MCF 10A (cell line): Measurements from ENCODE around the gene LIPA. TPM values are rescaled to one million over a fixed set of nuclear protein-coding genes. Genes with fewer than 3 reads are reported as not detected.
"Not testable (repeated sequence)": the region's sequence is repeated elsewhere in the genome, so short reads cannot be mapped to it uniquely, and the experiment has no call there.

Source experiments
- BruUV-seq: library from RNA; stranded (reverse); fragments of 400-500 nt; replicated peaks from 2 replicates; lab custom pipeline; 2021; lab: Mats Ljungman, UMichigan
- CTCF ChIA-PET: fragments of 300-600 bp; sonication (Branson Sonifier 250); formaldehyde crosslinking; extraction: SDS; loops from one replicate; lab custom pipeline; 2021; ENCODE audit warnings: antibody characterized with exemption, inconsistent platforms; lab: Yijun Ruan, JAX
- POLR2A ChIA-PET: fragments of 300-600, 350-650 bp; sonication (Branson Sonifier 250); formaldehyde crosslinking; extraction: SDS; loops from one replicate; lab custom pipeline; 2020; ENCODE audit warnings: antibody characterized with exemption, inconsistent platforms; lab: Yijun Ruan, JAX
- DNase-seq: peaks from one replicate; pipeline ENCODE4 v3.0.0-alpha.2; 2018; ENCODE audit not compliant: unreplicated experiment
- H3K27ac Mint-ChIP-seq: one replicate; pipeline ENCODE4 v1.8.0; 2022; ENCODE audit warnings: mild to moderate bottlenecking, low read depth, mixed read lengths; ENCODE audit not compliant: unreplicated experiment
- H3K27me3 Mint-ChIP-seq: one replicate; pipeline ENCODE4 v1.8.0; 2022; ENCODE audit warnings: mixed read lengths; ENCODE audit not compliant: insufficient read depth, unreplicated experiment
- H3K36me3 Mint-ChIP-seq: one replicate; pipeline ENCODE4 v1.8.0; 2022; ENCODE audit warnings: mild to moderate bottlenecking, moderate library complexity, mixed read lengths; ENCODE audit not compliant: insufficient read depth, unreplicated experiment
- H3K4me1 Mint-ChIP-seq: one replicate; pipeline ENCODE4 v1.8.0; 2022; ENCODE audit warnings: mixed read lengths; ENCODE audit not compliant: insufficient read depth, unreplicated experiment
- H3K4me3 Mint-ChIP-seq: one replicate; pipeline ENCODE4 v1.8.0; 2022; ENCODE audit warnings: mild to moderate bottlenecking, moderate library complexity, mixed read lengths; ENCODE audit not compliant: unreplicated experiment
- H3K9me3 Mint-ChIP-seq: one replicate; pipeline ENCODE4 v1.8.0; 2022; ENCODE audit warnings: mixed read lengths; ENCODE audit not compliant: unreplicated experiment
- CTCF ChIP-seq: fragments of 200-600 bp; IDR thresholded peaks from one replicate; pipeline ENCODE4 v1.8.0; 2022; ENCODE audit warnings: antibody characterized with exemption, mild to moderate bottlenecking; ENCODE audit not compliant: unreplicated experiment
- intact Hi-C: fragments of 100-400 bp; cut with micrococcal nuclease; formaldehyde crosslinking; loops from 2 replicates; pipeline ENCODE4 v1.14.1; 2022
- total RNA-seq: library from RNA; stranded (reverse); gene quantifications from 2 replicates; pipeline ENCODE4 v1.2.3, GENCODE V29; 2022

LIPA gene
- total RNA-seq, 1 experiment from 2014 or later = 22.3 TPM

GRCh38 chr10:89203237-89203636, 48.3 kb downstream of the LIPA start:
- Mint-ChIP-seq H3K27ac (no peak overlapping the region), H3K4me1 (no peaks in the 10 kb centered on the region), H3K36me3 (no peaks in the 10 kb centered on the region), H3K4me3 (no peak overlapping the region), H3K27me3 (no peaks in the 10 kb centered on the region), H3K9me3 (no peaks in the 10 kb centered on the region)
- intact Hi-C loops = no loop called here
- BruUV-seq = no TSS peak
- DNase-seq = no peak
- TF ChIP-seq CTCF = no peak
- ChIA-PET POLR2A (interaction anchor here (1.1 kb wide), 2 partner anchors 38 to 172 kb away, joined by 3 read pairs; no protein-coding TSS in a partner anchor), CTCF (interaction anchor here (0.6 to 2.2 kb wide), 4 partner anchors 11 to 174 kb away, joined by 3 to 9 read pairs (median 4); no protein-coding TSS in a partner anchor)

- H3K9me3 Mint-ChIP-seq = no peaks in the 10 kb centered on the region
- H3K4me1 Mint-ChIP-seq = no peaks in the 10 kb centered on the region
- intact Hi-C loops = no loop called here
- H3K27ac Mint-ChIP-seq = no peak overlapping the region
- no peak overlapping the region for H3K4me3 Mint-ChIP-seq
- no peak for DNase-seq
- no peaks in the 10 kb centered on the region for H3K27me3 Mint-ChIP-seq
- no TSS peak for BruUV-seq
- no peak for TF ChIP-seq CTCF
- CTCF ChIA-PET = interaction anchor here (0.6 to 1.6 kb wide), 5 partner anchors 10 to 170 kb away, joined by 3 to 7 read pairs (median 4); no protein-coding TSS in a partner anchor
- no peaks in the 10 kb centered on the region for H3K36me3 Mint-ChIP-seq
- POLR2A ChIA-PET = interaction anchor here (0.5 to 1.6 kb wide), 5 partner anchors 17 to 1835 kb away, joined by 3 to 6 read pairs (median 3); partner anchors contain the start of gene FAS
These were observed 49.5 kb downstream of the LIPA start for GRCh38 chr10:89202033-89202425.

GRCh38 chr10:89201345-89202032, 50.1 kb downstream of the LIPA start:
- Mint-ChIP-seq H3K36me3 (no peaks in the 10 kb centered on the region), H3K27ac (no peak overlapping the region), H3K4me3 (no peak overlapping the region), H3K9me3 (no peaks in the 10 kb centered on the region), H3K27me3 (no peaks in the 10 kb centered on the region), H3K4me1 (no peaks in the 10 kb centered on the region)
- no peak for TF ChIP-seq CTCF
- peak; percentile 22 for DNase-seq
- no TSS peak for BruUV-seq
- intact Hi-C loops = no loop called here
- CTCF ChIA-PET = interaction anchor here (0.6 to 1.6 kb wide), 6 partner anchors 10 to 178 kb away, joined by 3 to 7 read pairs (median 4); no protein-coding TSS in a partner anchor
- POLR2A ChIA-PET = interaction anchor here (0.5 to 1.6 kb wide), 7 partner anchors 16 to 1835 kb away, joined by 3 to 6 read pairs (median 3); partner anchors contain the start of gene FAS

- H3K9me3 Mint-ChIP-seq = no peaks in the 10 kb centered on the region
- H3K27me3 Mint-ChIP-seq = no peaks in the 10 kb centered on the region
- TF ChIP-seq CTCF = no peak
- no TSS peak for BruUV-seq
- H3K4me3 Mint-ChIP-seq = no peak overlapping the region
- no peak for DNase-seq
- H3K36me3 Mint-ChIP-seq = no peaks in the 10 kb centered on the region
- ChIA-PET POLR2A (no interaction called here), CTCF (interaction anchor here (0.6 to 1.9 kb wide), 8 partner anchors 8 to 168 kb away, joined by 3 to 7 read pairs (median 3); partner anchors contain the start of gene CH25H)
- no peaks in the 10 kb centered on the region for H3K4me1 Mint-ChIP-seq
- H3K27ac Mint-ChIP-seq = no peak overlapping the region
- intact Hi-C loops = no loop called here
These were observed 54.1 kb downstream of the LIPA start for GRCh38 chr10:89197473-89197872.

DNA sequence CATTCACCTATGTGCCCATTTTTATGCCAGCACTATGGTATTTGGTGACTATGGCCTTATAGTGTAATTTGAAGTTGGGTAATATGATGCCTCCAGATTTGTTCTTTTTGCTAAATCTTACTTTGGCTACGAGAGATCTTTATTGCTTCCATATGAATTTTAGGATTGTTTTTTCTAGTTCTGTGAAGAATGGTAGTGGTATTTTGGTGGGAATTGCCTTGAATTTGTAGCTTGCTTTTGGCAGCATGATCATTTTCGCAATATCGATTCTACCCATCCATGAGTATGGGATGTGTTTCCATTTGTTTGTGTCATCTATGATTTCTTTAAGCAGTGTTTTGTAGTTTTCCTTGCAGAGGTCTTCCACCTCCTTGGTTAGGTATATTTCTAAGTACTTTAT, 60.3 kb downstream of the LIPA start:
- H3K4me1 Mint-ChIP-seq, H3K27me3 Mint-ChIP-seq, DNase-seq, BruUV-seq, intact Hi-C loops, H3K27ac Mint-ChIP-seq, H3K36me3 Mint-ChIP-seq, H3K9me3 Mint-ChIP-seq, H3K4me3 Mint-ChIP-seq, POLR2A ChIA-PET: not testable (repeated sequence)
- CTCF ChIA-PET = interaction anchor here (0.6 to 1.0 kb wide), 3 partner anchors 10 to 17 kb away, joined by 3 to 4 read pairs (median 4); no protein-coding TSS in a partner anchor
